HFF-Myc (cell line): ENCODE data around the gene PLD5.
"Not testable (repeated sequence)": the region's sequence is repeated elsewhere in the genome, so short reads cannot be mapped to it uniquely, and the experiment has no call there.

Experiments
- DNase-seq: peaks from one replicate; pipeline ENCODE4 v3.0.0-alpha.2; 2011; ENCODE audit warnings: low read depth; ENCODE audit errors: extremely low read depth
- H3K4me3 ChIP-seq: replicated peaks from 2 replicates; pipeline ENCODE4 v1.5.1; 2011; ENCODE audit warnings: low read depth, mild to moderate bottlenecking, control low read depth, low read length
- CTCF ChIP-seq: IDR thresholded peaks from 2 replicates; pipeline ENCODE4 v1.5.1; 2012; ENCODE audit warnings: mild to moderate bottlenecking, low read depth, low read length, control low read depth; ENCODE audit errors: missing control alignments

The PLD5 gene

GRCh38 chr1:242100921-242101320, 423.6 kb downstream of the PLD5 start:
- TF ChIP-seq CTCF: no peak
- DNase-seq: no peak
- no peak overlapping the region for H3K4me3 ChIP-seq

- DNase-seq, H3K4me3 ChIP-seq: not testable (repeated sequence)
These were observed 427.2 kb downstream of the PLD5 start for GRCh38 chr1:242097283-242097682.

- no peak for TF ChIP-seq CTCF
- no peak overlapping the region for H3K4me3 ChIP-seq
These were observed 431.4 kb downstream of the PLD5 start for GRCh38 chr1:242093116-242093515.

GRCh38 chr1:242089911-242090310, 434.6 kb downstream of the PLD5 start:
- no peak for DNase-seq
- no peak overlapping the region for H3K4me3 ChIP-seq
- no peak for TF ChIP-seq CTCF

More at GRCh38 chr1:242093116-242093515, 431.4 kb downstream of the PLD5 start:
- DNase-seq: no peak

GRCh38 chr1:242088875-242089274, 435.6 kb downstream of the PLD5 start:
- DNase-seq: no peak
- no peak for TF ChIP-seq CTCF
- H3K4me3 ChIP-seq: no peak overlapping the region

GRCh38 chr1:242086706-242087105, 437.8 kb downstream of the PLD5 start:
- H3K4me3 ChIP-seq: no peak overlapping the region
- TF ChIP-seq CTCF: no peak
- DNase-seq: no peak

- H3K4me3 ChIP-seq: no peak overlapping the region
- no peak for DNase-seq
- no peak for TF ChIP-seq CTCF
These were observed 438.4 kb downstream of the PLD5 start for GRCh38 chr1:242086093-242086492.
